ENCODE results near the gene INAFM2. TPM values are rescaled to one million over a fixed set of nuclear protein-coding genes. Genes with fewer than 3 reads are reported as not detected.

The INAFM2 gene
- polyA plus RNA-seq, 12 donors: 9.2 to 17.8 (median 13.6) TPM; not detected in 1

DNA sequence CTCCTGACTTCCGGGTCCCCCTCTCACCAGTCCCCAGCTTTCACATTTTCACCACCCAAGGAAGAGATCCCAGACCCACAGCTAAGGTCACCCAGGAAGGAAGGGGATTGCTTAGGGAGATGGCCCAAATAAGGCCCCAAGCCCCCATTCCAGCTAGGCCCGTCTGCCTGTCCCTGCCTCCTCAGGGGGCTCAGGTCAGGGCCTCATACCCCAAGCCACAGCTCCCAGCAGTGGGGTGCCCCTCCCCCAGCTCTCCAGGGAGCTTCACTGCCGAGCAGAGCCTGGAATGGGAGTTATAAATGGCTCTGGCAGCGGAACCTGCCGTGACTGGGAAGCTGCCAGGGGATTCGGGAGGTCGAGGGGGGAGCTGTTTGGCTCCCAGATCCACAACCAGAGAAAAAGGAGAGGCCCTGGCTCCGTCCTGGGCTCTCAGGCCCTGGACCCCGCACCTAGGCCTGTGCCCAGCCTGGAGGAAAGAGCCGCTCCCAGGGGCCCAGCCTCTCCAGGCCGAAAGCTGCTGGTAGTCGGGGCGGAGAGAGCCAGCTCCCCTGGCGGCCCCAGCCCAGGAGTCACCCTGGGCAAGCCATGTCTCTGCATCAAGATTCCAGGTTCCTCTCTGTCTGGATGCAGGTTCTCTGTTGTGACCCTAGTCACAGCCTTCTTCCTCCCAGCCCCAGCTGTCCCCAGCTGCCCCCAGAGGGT lies 16.7 kb downstream of the INAFM2 start:
- DNase-seq: peak; percentile 52

DNA sequence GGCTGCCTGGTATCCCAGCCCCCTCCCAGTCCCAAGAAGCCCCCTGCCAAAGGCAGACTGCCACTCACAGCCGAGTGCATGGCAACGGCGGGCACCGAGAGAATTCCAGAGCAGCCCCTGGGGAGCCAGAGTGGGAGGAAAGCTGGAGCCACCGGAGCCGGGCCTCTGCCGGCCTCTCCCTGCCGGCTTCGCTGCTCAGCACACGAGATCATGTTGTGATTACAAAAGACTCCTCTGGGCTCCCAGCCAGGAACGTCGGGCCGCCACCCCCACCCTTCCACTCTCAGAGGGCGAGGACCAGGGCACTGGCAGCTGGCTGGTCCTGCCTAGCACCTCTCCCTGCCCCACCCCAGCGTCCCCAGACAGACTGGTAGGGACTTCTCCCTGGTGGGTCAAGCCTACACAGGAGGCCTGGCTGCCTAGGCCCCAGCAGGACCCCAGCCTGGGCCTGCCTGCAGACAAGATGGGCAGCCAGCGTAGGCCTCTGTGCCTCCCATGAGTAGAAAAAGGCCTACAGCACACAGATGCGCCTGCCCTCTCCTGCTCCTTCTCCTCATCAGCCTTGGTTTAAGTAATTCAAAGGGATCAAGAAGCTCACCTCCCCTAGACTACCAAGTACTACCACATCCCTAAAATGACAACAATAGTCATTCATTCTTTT lies 17.4 kb downstream of the INAFM2 start, which contains the start of gene CCDC9B:
Gene CCDC9B (minus strand): TSS at position 200 of the 661 bp plus-strand sequence. CDS start 120 bp downstream, at position 80.
- DNase-seq: peak; percentile 59

- DNase-seq: no peak
Observed at GRCh38 chr15:40342416-40343320, 19.2 kb downstream of the INAFM2 start.

- no peak for DNase-seq
Observed at GRCh38 chr15:40343512-40343911, 20.0 kb downstream of the INAFM2 start.

DNA sequence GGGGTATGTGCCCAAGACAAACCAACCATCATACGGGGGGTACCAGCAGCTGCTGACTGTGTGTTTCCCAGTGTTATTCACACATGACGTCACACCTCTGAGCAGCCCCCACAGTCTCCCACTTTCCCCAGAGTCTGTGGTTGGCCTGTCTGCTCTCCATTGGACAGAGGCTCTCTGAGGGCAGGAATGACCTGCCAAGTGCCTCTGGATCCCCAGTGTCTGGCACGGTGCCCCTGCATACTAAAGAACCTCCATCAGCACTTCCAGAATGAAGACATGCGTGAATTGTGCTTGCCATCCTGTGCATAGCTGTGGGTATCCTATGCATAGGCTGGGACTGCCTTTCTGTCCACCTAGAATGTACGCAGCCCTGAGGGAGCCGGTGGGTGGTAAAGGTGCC lies 20.7 kb downstream of the INAFM2 start:
- no peak for DNase-seq

- no peak for DNase-seq
Observed at GRCh38 chr15:40344631-40345120, 21.2 kb downstream of the INAFM2 start.

GRCh38 chr15:40345225-40345866 lies 21.9 kb downstream of the INAFM2 start:
- DNase-seq: no peak

GRCh38 chr15:40345867-40346578 lies 22.5 kb downstream of the INAFM2 start:
- no peak for DNase-seq

- DNase-seq: no peak
Observed at GRCh38 chr15:40346579-40347558, 23.4 kb downstream of the INAFM2 start.

DNA sequence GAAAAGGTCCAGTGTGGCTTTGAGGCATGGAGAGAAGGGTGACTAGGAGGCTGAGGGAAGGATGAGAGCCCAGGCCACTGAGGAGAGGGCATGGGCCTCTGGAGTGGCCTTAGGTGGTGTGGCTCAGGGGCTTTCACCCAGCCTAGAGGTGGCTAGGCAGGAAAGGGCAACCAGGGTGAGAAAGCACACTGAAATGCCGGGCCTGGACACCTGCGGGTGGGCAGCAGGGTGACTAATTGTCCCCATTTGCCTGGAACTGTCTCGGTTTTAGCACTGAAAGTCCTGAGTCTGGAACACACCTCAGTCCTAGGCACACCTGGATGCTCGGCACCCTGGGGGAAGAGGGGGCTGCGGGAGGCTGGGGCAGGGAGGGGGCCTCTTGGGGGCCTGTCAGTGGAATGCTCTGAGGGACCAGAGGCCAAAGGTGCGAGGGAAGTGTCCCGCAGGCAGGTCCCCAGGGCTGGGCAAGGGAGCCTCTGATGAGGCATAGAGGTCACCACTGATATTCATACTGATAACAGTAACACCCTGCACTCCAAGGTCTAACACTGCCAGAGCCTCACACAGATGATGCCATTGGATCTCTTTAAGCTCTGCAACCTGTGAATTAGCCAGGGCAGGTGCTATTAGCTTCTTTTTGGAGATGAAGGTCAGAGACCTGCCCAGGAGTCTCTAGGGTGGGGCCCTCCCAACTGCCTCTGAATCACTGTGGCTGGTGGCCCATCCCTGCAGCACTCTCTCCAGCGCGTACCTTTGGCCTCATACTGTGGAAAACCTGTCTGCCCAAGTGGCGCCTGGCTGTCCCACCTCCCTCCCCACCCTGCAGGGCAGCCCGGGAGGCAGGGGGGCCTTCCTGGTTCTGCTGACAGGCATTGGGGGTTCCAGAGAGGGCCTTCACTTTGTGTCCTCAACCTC lies 24.3 kb downstream of the INAFM2 start:
- DNase-seq: no peak

DNA sequence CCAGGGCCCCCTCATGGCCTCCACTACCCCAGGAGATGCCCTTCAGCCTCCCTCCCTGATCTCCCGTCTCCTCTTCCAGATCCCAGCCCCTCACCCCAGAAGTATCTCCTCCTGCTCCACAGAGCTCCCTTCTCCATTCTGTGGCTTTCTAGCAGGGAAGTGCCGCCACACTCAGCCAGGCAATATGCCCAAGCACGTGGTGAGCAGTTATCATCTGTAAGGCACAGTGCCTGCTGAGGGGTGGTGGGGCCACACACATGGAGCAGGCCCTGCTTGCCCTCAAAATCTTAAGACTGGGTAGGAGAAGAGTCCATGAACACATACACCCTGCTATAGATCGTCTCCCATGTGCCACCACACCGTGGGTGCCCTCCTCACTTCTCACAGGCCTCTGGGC lies 25.0 kb downstream of the INAFM2 start:
- DNase-seq: no peak

- no peak for DNase-seq
Observed at GRCh38 chr15:40349163-40349562, 25.7 kb downstream of the INAFM2 start.

DNA sequence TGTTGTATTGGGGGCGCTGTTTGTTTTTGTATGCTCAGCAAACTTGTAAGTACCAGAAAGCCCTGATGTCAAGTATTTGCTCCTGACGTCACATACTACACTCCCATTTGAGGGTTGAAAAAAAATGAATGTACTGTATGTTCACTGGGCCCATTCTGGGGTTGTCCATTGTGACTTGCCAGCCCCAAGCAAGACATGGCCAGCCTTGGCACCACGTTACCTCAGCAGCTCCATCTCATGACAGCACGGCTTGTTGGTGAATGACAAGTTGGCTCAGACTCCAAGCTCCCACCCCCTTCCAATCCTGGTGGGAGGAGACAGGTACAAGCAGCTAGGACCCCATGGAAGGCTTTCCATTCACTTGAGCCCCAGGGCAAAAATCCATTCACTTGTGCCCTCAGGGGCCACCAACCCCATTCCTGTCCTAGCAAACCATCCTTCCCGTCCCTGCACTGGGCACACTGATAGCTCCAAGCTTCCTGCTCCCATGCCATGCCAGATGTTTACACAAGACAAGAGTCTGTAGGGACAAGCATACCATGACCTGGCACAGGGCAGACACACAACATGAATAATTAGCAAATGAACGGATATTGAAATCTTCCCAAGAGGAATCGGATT lies 28.9 kb downstream of the INAFM2 start:
- no peak for DNase-seq

GRCh38 chr15:40353697-40354096 lies 30.2 kb downstream of the INAFM2 start:
- DNase-seq: no peak

GRCh38 chr15:40354408-40355171 lies 31.1 kb downstream of the INAFM2 start:
- no peak for DNase-seq

GRCh38 chr15:40355976-40356585 lies 32.6 kb downstream of the INAFM2 start:
- DNase-seq: no peak

GRCh38 chr15:40357246-40357645 lies 33.8 kb downstream of the INAFM2 start:
- no peak for DNase-seq

Data from muscle of arm (tissue), 12 donors.